Right lobe of liver (tissue), 4 donors: ENCODE data around the gene NFE2L3.

ENCODE experiments used
- POLR2A ChIP-seq: fragments of 450-650 bp; IDR thresholded peaks from one replicate; pipeline ENCODE4 v1.6.1; 2017; ENCODE audit warnings: antibody characterized with exemption, mild to moderate bottlenecking
- TF ChIP-seq, protein P1 (sequence below), 4 donors: fragments of 200-600 bp in 3 of 4; fragments of 450-650 bp in 1 of 4; IDR thresholded peaks; one replicate each; pipeline versions ENCODE4 v1.5.1 to v1.8.0; 2016 to 2022; ENCODE audit warnings: antibody characterized with exemption in 4 of 4, mild to moderate bottlenecking in 2 of 4
- donor health status: DM: no; HTN: no; CAD: no.
- donor health status: DM: no; HTN: no; CAD: no.
- donor health status: DM: no; HTN: yes; CAD: no.

DNA sequence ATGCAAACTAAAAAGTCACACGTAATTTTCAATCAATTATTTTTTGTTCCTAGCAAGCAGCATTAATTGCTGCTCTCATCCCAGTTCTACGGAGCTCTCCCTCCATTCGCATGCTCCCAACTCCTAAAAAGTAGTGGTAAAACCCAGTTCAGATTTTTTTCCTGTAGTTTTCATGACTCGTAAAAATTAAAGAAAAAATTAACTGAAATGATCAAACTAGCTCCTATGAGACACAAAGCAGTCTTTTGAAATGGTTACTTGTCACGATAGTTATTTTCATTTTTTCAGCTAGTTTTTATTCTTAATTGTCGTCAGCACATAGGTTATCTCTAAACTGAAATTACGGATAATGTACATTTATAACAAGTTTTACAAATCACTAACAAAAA is 46.8 kb downstream of the NFE2L3 start:
- TF ChIP-seq, protein P1, sequence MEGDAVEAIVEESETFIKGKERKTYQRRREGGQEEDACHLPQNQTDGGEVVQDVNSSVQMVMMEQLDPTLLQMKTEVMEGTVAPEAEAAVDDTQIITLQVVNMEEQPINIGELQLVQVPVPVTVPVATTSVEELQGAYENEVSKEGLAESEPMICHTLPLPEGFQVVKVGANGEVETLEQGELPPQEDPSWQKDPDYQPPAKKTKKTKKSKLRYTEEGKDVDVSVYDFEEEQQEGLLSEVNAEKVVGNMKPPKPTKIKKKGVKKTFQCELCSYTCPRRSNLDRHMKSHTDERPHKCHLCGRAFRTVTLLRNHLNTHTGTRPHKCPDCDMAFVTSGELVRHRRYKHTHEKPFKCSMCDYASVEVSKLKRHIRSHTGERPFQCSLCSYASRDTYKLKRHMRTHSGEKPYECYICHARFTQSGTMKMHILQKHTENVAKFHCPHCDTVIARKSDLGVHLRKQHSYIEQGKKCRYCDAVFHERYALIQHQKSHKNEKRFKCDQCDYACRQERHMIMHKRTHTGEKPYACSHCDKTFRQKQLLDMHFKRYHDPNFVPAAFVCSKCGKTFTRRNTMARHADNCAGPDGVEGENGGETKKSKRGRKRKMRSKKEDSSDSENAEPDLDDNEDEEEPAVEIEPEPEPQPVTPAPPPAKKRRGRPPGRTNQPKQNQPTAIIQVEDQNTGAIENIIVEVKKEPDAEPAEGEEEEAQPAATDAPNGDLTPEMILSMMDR (IDR thresholded peaks at IDR 0.05) = no peak
- no peak for TF ChIP-seq POLR2A
